ENCODE results near the gene ITPR2.

ITPR2 gene

DNA sequence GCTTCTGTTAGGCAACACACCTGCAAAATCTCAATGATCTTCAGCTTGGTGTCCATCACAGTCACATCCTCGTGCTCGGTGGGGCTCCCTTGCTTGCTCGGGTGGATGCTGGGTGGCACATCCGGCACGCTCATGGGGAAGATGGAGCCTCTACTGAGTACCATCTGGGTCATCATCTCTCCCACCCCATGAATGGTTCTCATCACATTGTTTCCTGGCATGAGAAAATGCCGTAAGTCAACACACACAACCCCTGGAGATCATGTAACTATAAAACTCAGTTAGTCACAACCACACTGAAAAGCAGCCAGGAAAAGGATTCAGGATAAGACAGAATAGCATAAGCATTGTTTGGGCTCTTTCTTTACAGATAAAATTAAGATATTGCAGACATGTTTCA, 201.1 kb downstream of the ITPR2 start:
- Histone ChIP-seq H3K27me3 (ENCODE audit: insufficient read depth, low read length) (no peaks in the 10 kb centered on the region), H2BK5ac (ENCODE audit: low read depth, low read length, poor library complexity) (no peak overlapping the region), H3K9me3 (ENCODE audit: insufficient read depth, low read depth, low read length) (no peaks in the 10 kb centered on the region), H3K36me3 (ENCODE audit: control insufficient read depth in 1 of 2, insufficient read depth in 2 of 2, low read length in 2 of 2) (no peaks in the 10 kb centered on the region), H3K4me3 (ENCODE audit: low read depth, low read length) (no peak overlapping the region), H4K8ac (ENCODE audit: low read depth, low read length) (no peak overlapping the region), H3K4me1 (ENCODE audit: control insufficient read depth in 1 of 2, insufficient read depth in 2 of 2, low read length in 2 of 2) (peaks cover 0 to 4% of the 10 kb centered on the region in 2 experiments), H2AK5ac (ENCODE audit: low read length) (no peak overlapping the region), H3K23ac (ENCODE audit: low read length) (no peak overlapping the region), H3K27ac (ENCODE audit: low read depth, low read length) (no peak overlapping the region), H2AFZ (ENCODE audit: insufficient read depth, low read length, poor library complexity) (no peak overlapping the region), H3K79me1 (ENCODE audit: low read length) (no peaks in the 10 kb centered on the region), H2BK12ac (ENCODE audit: low read length) (no peak overlapping the region), H3K9ac (ENCODE audit: low read length) (no peak overlapping the region), H3K4ac (ENCODE audit: low read depth, low read length) (no peak overlapping the region), H3K4me2 (ENCODE audit: low read length) (no peak overlapping the region), H2BK120ac (ENCODE audit: insufficient read depth, low read length, poor library complexity) (no peak overlapping the region), H3K14ac (ENCODE audit: low read length) (no peak overlapping the region), H4K91ac (ENCODE audit: low read depth, low read length) (no peak overlapping the region), H4K12ac (ENCODE audit: low read depth, low read length) (no peak overlapping the region), H3K79me2 (ENCODE audit: control insufficient read depth, insufficient read depth, low read length, poor library complexity) (no peaks in the 10 kb centered on the region), H3K18ac (ENCODE audit: low read length) (no peak overlapping the region)
- WGBS (ENCODE audit: extremely low coverage, insufficient coverage, insufficient read length), result no CpG with 5 or more reads among the region's 6 CpGs
- DNase-seq, result no peak

DNA sequence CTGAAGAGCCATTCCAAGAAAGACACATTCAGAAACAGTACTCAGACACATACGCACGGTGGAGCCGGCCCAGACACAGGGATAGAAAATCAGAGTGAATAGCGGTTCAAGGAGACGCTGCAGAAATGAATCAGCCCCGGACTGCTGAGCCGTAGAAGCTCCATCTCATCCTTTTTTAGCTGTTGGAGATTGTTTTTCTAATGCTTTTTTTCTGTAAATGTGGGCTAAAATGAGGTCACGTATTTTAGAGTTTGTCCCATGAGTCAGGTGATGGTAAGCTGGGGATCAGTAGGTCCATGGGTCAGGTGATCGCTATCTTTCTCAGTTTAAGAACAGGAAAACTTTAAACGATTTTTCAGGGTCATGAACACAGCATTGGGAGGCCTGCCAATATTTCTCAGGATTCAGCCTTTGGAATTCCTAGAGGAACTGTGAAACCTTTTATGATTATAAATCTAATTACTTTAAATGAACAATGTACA, 202.4 kb downstream of the ITPR2 start:
- no peak overlapping the region for H2AFZ ChIP-seq (ENCODE audit: insufficient read depth, low read length, poor library complexity)
- H3K27ac ChIP-seq (ENCODE audit: low read depth, low read length), result no peak overlapping the region
- peak; percentile 51 to 52 for DNase-seq
- H2BK12ac ChIP-seq (ENCODE audit: low read length), result no peak overlapping the region
- no peak overlapping the region for H4K91ac ChIP-seq (ENCODE audit: low read depth, low read length)
- H2BK120ac ChIP-seq (ENCODE audit: insufficient read depth, low read length, poor library complexity), result no peak overlapping the region
- H3K9me3 ChIP-seq (ENCODE audit: insufficient read depth, low read depth, low read length), result no peaks in the 10 kb centered on the region
- no peak overlapping the region for H4K8ac ChIP-seq (ENCODE audit: low read depth, low read length)
- H3K18ac ChIP-seq (ENCODE audit: low read length), result no peak overlapping the region
- no peaks in the 10 kb centered on the region for H3K79me2 ChIP-seq (ENCODE audit: control insufficient read depth, insufficient read depth, low read length, poor library complexity)
- H3K4me3 ChIP-seq (ENCODE audit: low read depth, low read length), result no peak overlapping the region
- peaks cover 0 to 2% of the 10 kb centered on the region in 2 experiments for H3K4me1 ChIP-seq (ENCODE audit: control insufficient read depth in 1 of 2, insufficient read depth in 2 of 2, low read length in 2 of 2)
- no peak overlapping the region for H3K9ac ChIP-seq (ENCODE audit: low read length)
- no peak overlapping the region for H2BK5ac ChIP-seq (ENCODE audit: low read depth, low read length, poor library complexity)
- H3K36me3 ChIP-seq (ENCODE audit: control insufficient read depth in 1 of 2, insufficient read depth in 2 of 2, low read length in 2 of 2), result no peaks in the 10 kb centered on the region
- no peak overlapping the region for H3K23ac ChIP-seq (ENCODE audit: low read length)
- H3K14ac ChIP-seq (ENCODE audit: low read length), result no peak overlapping the region
- H3K27me3 ChIP-seq (ENCODE audit: insufficient read depth, low read length), result no peaks in the 10 kb centered on the region
- no CpG with 5 or more reads among the region's 10 CpGs for WGBS (ENCODE audit: extremely low coverage, insufficient coverage, insufficient read length)
- no peak overlapping the region for H4K12ac ChIP-seq (ENCODE audit: low read depth, low read length)
- H3K4ac ChIP-seq (ENCODE audit: low read depth, low read length), result no peak overlapping the region
- H3K79me1 ChIP-seq (ENCODE audit: low read length), result no peaks in the 10 kb centered on the region
- H3K4me2 ChIP-seq (ENCODE audit: low read length), result no peak overlapping the region
- H2AK5ac ChIP-seq (ENCODE audit: low read length), result no peak overlapping the region

GRCh38 chr12:26629864-26630263, 203.1 kb downstream of the ITPR2 start:
- WGBS (ENCODE audit: extremely low coverage, insufficient coverage, insufficient read length), result no CpG with 5 or more reads among the region's 1 CpG
- no peak overlapping the region for H3K14ac ChIP-seq (ENCODE audit: low read length)
- no peak overlapping the region for H2BK12ac ChIP-seq (ENCODE audit: low read length)
- no peak overlapping the region for H4K8ac ChIP-seq (ENCODE audit: low read depth, low read length)
- no peak overlapping the region for H3K27ac ChIP-seq (ENCODE audit: low read depth, low read length)
- H2BK120ac ChIP-seq (ENCODE audit: insufficient read depth, low read length, poor library complexity), result peak overlapping the region; percentile 40
- H3K36me3 ChIP-seq (ENCODE audit: control insufficient read depth in 1 of 2, insufficient read depth in 2 of 2, low read length in 2 of 2), result no peaks in the 10 kb centered on the region
- H3K4ac ChIP-seq (ENCODE audit: low read depth, low read length), result no peak overlapping the region
- peak overlapping the region; percentile 27 for H4K91ac ChIP-seq (ENCODE audit: low read depth, low read length)
- H2BK5ac ChIP-seq (ENCODE audit: low read depth, low read length, poor library complexity), result no peak overlapping the region
- no peaks in the 10 kb centered on the region for H3K9me3 ChIP-seq (ENCODE audit: insufficient read depth, low read depth, low read length)
- H3K4me2 ChIP-seq (ENCODE audit: low read length), result no peak overlapping the region
- H3K79me1 ChIP-seq (ENCODE audit: low read length), result no peaks in the 10 kb centered on the region
- H3K9ac ChIP-seq (ENCODE audit: low read length), result no peak overlapping the region
- no peak overlapping the region for H2AFZ ChIP-seq (ENCODE audit: insufficient read depth, low read length, poor library complexity)
- H3K4me1 ChIP-seq (ENCODE audit: control insufficient read depth in 1 of 2, insufficient read depth in 2 of 2, low read length in 2 of 2), result peaks cover 0 to 2% of the 10 kb centered on the region in 2 experiments
- H4K12ac ChIP-seq (ENCODE audit: low read depth, low read length), result no peak overlapping the region
- H3K79me2 ChIP-seq (ENCODE audit: control insufficient read depth, insufficient read depth, low read length, poor library complexity), result no peaks in the 10 kb centered on the region
- H3K18ac ChIP-seq (ENCODE audit: low read length), result no peak overlapping the region
- no peak overlapping the region for H2AK5ac ChIP-seq (ENCODE audit: low read length)
- no peak overlapping the region for H3K4me3 ChIP-seq (ENCODE audit: low read depth, low read length)
- DNase-seq, result no peak
- H3K23ac ChIP-seq (ENCODE audit: low read length), result no peak overlapping the region
- no peaks in the 10 kb centered on the region for H3K27me3 ChIP-seq (ENCODE audit: insufficient read depth, low read length)

GRCh38 chr12:26628234-26628633, 204.8 kb downstream of the ITPR2 start:
- H2AFZ ChIP-seq (ENCODE audit: insufficient read depth, low read length, poor library complexity), result no peak overlapping the region
- no peak overlapping the region for H2BK5ac ChIP-seq (ENCODE audit: low read depth, low read length, poor library complexity)
- H2BK120ac ChIP-seq (ENCODE audit: insufficient read depth, low read length, poor library complexity), result no peak overlapping the region
- no peak overlapping the region for H2AK5ac ChIP-seq (ENCODE audit: low read length)
- H3K9me3 ChIP-seq (ENCODE audit: insufficient read depth, low read depth, low read length), result no peaks in the 10 kb centered on the region
- no peaks in the 10 kb centered on the region for H3K79me2 ChIP-seq (ENCODE audit: control insufficient read depth, insufficient read depth, low read length, poor library complexity)
- H3K9ac ChIP-seq (ENCODE audit: low read length), result no peak overlapping the region
- peak in 1 of 2 donors; percentile 26 for DNase-seq
- no peak overlapping the region for H2BK12ac ChIP-seq (ENCODE audit: low read length)
- no peak overlapping the region for H3K4me3 ChIP-seq (ENCODE audit: low read depth, low read length)
- no peaks in the 10 kb centered on the region for H3K36me3 ChIP-seq (ENCODE audit: control insufficient read depth in 1 of 2, insufficient read depth in 2 of 2, low read length in 2 of 2)
- no peak overlapping the region for H3K23ac ChIP-seq (ENCODE audit: low read length)
- no peak overlapping the region for H3K4ac ChIP-seq (ENCODE audit: low read depth, low read length)
- H3K4me1 ChIP-seq (ENCODE audit: control insufficient read depth in 1 of 2, insufficient read depth in 2 of 2, low read length in 2 of 2), result no peaks in the 10 kb centered on the region
- no peak overlapping the region for H3K4me2 ChIP-seq (ENCODE audit: low read length)
- no peaks in the 10 kb centered on the region for H3K27me3 ChIP-seq (ENCODE audit: insufficient read depth, low read length)
- H4K12ac ChIP-seq (ENCODE audit: low read depth, low read length), result no peak overlapping the region
- no peak overlapping the region for H3K18ac ChIP-seq (ENCODE audit: low read length)
- no peak overlapping the region for H3K14ac ChIP-seq (ENCODE audit: low read length)
- H4K91ac ChIP-seq (ENCODE audit: low read depth, low read length), result no peak overlapping the region
- no peak overlapping the region for H3K27ac ChIP-seq (ENCODE audit: low read depth, low read length)
- WGBS (ENCODE audit: extremely low coverage, insufficient coverage, insufficient read length), result no CpG with 5 or more reads among the region's 2 CpGs
- H3K79me1 ChIP-seq (ENCODE audit: low read length), result no peaks in the 10 kb centered on the region
- H4K8ac ChIP-seq (ENCODE audit: low read depth, low read length), result no peak overlapping the region

Data from trophoblast cell (in vitro differentiated cells and primary cell).